ENCODE results near the gene CYP4F8. TPM values are rescaled to one million over a fixed set of nuclear protein-coding genes. Genes with fewer than 3 reads are reported as not detected.

Gene CYP4F8
- not detected for total RNA-seq

GRCh38 chr19:15614507-15615379 is at the start of gene CYP4F8:
Gene CYP4F8 (plus strand): TSS chr19:15615218. CDS start chr19:15615617, 399 bp downstream.
- TF ChIP-seq EP300 (IDR thresholded peaks at IDR 0.05) (no peak), POLR2AphosphoS5 (IDR thresholded peaks at IDR 0.05) (no peak), CTCF (IDR thresholded peaks at IDR 0.05) (no peak), POLR2A (IDR thresholded peaks at IDR 0.05) (no peak)
- Histone ChIP-seq H3K27me3 (peaks cover 52% of the 10 kb centered on the region), H3K36me3 (no peaks in the 10 kb centered on the region), H3K4me3 (no peak within 1 kb of the TSS), H3K27ac (no peak within 1 kb of the TSS), H3K4me1 (no peaks in the 10 kb centered on the region), H3K9me3 (no peaks in the 10 kb centered on the region)
- ATAC-seq = no peak
- whole genome bisulfite sequencing, 2 donors (ENCODE audit: low coverage in 1 of 2) = 23 to 38% methylated on average over 3 to 7 of the region's 8 CpGs

GRCh38 chr19:15570420-15570819 is 44.6 kb upstream of the CYP4F8 start:
- WGBS, 2 donors (ENCODE audit: low coverage in 1 of 2) = 80 to 93% methylated on average over 3 of the region's 3 CpGs
- Histone ChIP-seq H3K27ac (no peak overlapping the region), H3K27me3 (peaks cover 50% of the 10 kb centered on the region), H3K9me3 (no peaks in the 10 kb centered on the region), H3K36me3 (no peaks in the 10 kb centered on the region), H3K4me1 (no peaks in the 10 kb centered on the region), H3K4me3 (no peak overlapping the region)
- TF ChIP-seq EP300 (IDR thresholded peaks at IDR 0.05) = no peak
- TF ChIP-seq CTCF (IDR thresholded peaks at IDR 0.05) = no peak
- no peak for TF ChIP-seq POLR2AphosphoS5 (IDR thresholded peaks at IDR 0.05)
- no peak for TF ChIP-seq POLR2A (IDR thresholded peaks at IDR 0.05)
- no peak for ATAC-seq

- no peak overlapping the region for H3K4me3 ChIP-seq
- ATAC-seq = no peak
- H3K36me3 ChIP-seq = no peaks in the 10 kb centered on the region
- H3K27me3 ChIP-seq = peaks cover 37% of the 10 kb centered on the region
- TF ChIP-seq POLR2AphosphoS5 (IDR thresholded peaks at IDR 0.05) = no peak
- TF ChIP-seq POLR2A (IDR thresholded peaks at IDR 0.05) = no peak
- no peak for TF ChIP-seq EP300 (IDR thresholded peaks at IDR 0.05)
- no peak for TF ChIP-seq CTCF (IDR thresholded peaks at IDR 0.05)
- 63% methylated on average over 2 of the region's 6 CpGs; no CpG with 5 or more reads in 1 of the 2 donors for WGBS, 2 donors (ENCODE audit: low coverage in 1 of 2)
- H3K27ac ChIP-seq = no peak overlapping the region
- H3K4me1 ChIP-seq = no peaks in the 10 kb centered on the region
- H3K9me3 ChIP-seq = no peaks in the 10 kb centered on the region
These were observed 39.6 kb upstream of the CYP4F8 start for GRCh38 chr19:15575406-15575805.

- no peak for ATAC-seq
- no peaks in the 10 kb centered on the region for H3K9me3 ChIP-seq
- WGBS, 2 donors (ENCODE audit: low coverage in 1 of 2) = 69 to 79% methylated on average over 4 to 10 of the region's 12 CpGs
- H3K4me3 ChIP-seq = no peak overlapping the region
- no peak overlapping the region for H3K27ac ChIP-seq
- peaks cover 37% of the 10 kb centered on the region for H3K27me3 ChIP-seq
- H3K4me1 ChIP-seq = no peaks in the 10 kb centered on the region
- no peak for TF ChIP-seq POLR2A (IDR thresholded peaks at IDR 0.05)
- TF ChIP-seq CTCF (IDR thresholded peaks at IDR 0.05) = no peak
- TF ChIP-seq EP300 (IDR thresholded peaks at IDR 0.05) = no peak
- no peak for TF ChIP-seq POLR2AphosphoS5 (IDR thresholded peaks at IDR 0.05)
- no peaks in the 10 kb centered on the region for H3K36me3 ChIP-seq
These were observed 38.4 kb upstream of the CYP4F8 start for GRCh38 chr19:15576526-15577156.
